ENCODE results near the gene KCNK5. TPM values are rescaled to one million over a fixed set of nuclear protein-coding genes. Genes with fewer than 3 reads are reported as not detected.

The KCNK5 gene
- polyA plus RNA-seq, 1 donor, result 31.4 TPM

- H3K4me3 ChIP-seq (ENCODE audit: low read length), result peak overlapping the region; percentile 85
- peaks cover 3% of the 10 kb centered on the region for H3K27me3 ChIP-seq (ENCODE audit: control insufficient read depth, insufficient read depth, low read length)
- peaks cover 3% of the 10 kb centered on the region for H3K9me3 ChIP-seq (ENCODE audit: control insufficient read depth, low read depth, low read length)
- WGBS (ENCODE audit: insufficient coverage, low lambda C conversion rate), result no CpG with 5 or more reads among the region's 10 CpGs
- no peak for DNase-seq
- peak overlapping the region; percentile 88 for H3K27ac ChIP-seq (ENCODE audit: low read length)
- H3K36me3 ChIP-seq (ENCODE audit: control insufficient read depth, insufficient read depth, low read length), result peaks cover 12% of the 10 kb centered on the region
- H3K4me1 ChIP-seq (ENCODE audit: control insufficient read depth, insufficient read depth, low read length), result peaks cover 39% of the 10 kb centered on the region
Observed at GRCh38 chr6:39226639-39227329, 2.5 kb downstream of the KCNK5 start.

- Histone ChIP-seq H3K4me3 (ENCODE audit: low read length) (peak overlapping the region; percentile 85), H3K4me1 (ENCODE audit: control insufficient read depth, insufficient read depth, low read length) (peaks cover 47% of the 10 kb centered on the region), H3K36me3 (ENCODE audit: control insufficient read depth, insufficient read depth, low read length) (peaks cover 19% of the 10 kb centered on the region), H3K9me3 (ENCODE audit: control insufficient read depth, low read depth, low read length) (peaks cover 3% of the 10 kb centered on the region), H3K27me3 (ENCODE audit: control insufficient read depth, insufficient read depth, low read length) (peaks cover 3% of the 10 kb centered on the region), H3K27ac (ENCODE audit: low read length) (peak overlapping the region; percentile 88)
- no peak for DNase-seq
- no CpG with 5 or more reads among the region's 6 CpGs for WGBS (ENCODE audit: insufficient coverage, low lambda C conversion rate)
Observed at GRCh38 chr6:39225946-39226437, 3.3 kb downstream of the KCNK5 start.

GRCh38 chr6:39225543-39225942 is 3.7 kb downstream of the KCNK5 start:
- peaks cover 3% of the 10 kb centered on the region for H3K27me3 ChIP-seq (ENCODE audit: control insufficient read depth, insufficient read depth, low read length)
- peaks cover 3% of the 10 kb centered on the region for H3K9me3 ChIP-seq (ENCODE audit: control insufficient read depth, low read depth, low read length)
- H3K36me3 ChIP-seq (ENCODE audit: control insufficient read depth, insufficient read depth, low read length), result peaks cover 24% of the 10 kb centered on the region
- DNase-seq, result peak; percentile 69 to 86
- H3K4me1 ChIP-seq (ENCODE audit: control insufficient read depth, insufficient read depth, low read length), result peaks cover 51% of the 10 kb centered on the region
- WGBS (ENCODE audit: insufficient coverage, low lambda C conversion rate), result 80% methylated on average over 1 of the region's 4 CpGs
- H3K27ac ChIP-seq (ENCODE audit: low read length), result peak overlapping the region; percentile 88
- H3K4me3 ChIP-seq (ENCODE audit: low read length), result no peak overlapping the region

- WGBS (ENCODE audit: insufficient coverage, low lambda C conversion rate), result no CpG with 5 or more reads among the region's 5 CpGs
- H3K9me3 ChIP-seq (ENCODE audit: control insufficient read depth, low read depth, low read length), result peaks cover 3% of the 10 kb centered on the region
- DNase-seq, result peak; percentile 73 to 87
- peaks cover 32% of the 10 kb centered on the region for H3K36me3 ChIP-seq (ENCODE audit: control insufficient read depth, insufficient read depth, low read length)
- H3K27me3 ChIP-seq (ENCODE audit: control insufficient read depth, insufficient read depth, low read length), result peaks cover 3% of the 10 kb centered on the region
- peaks cover 60% of the 10 kb centered on the region for H3K4me1 ChIP-seq (ENCODE audit: control insufficient read depth, insufficient read depth, low read length)
- peak overlapping the region; percentile 88 for H3K27ac ChIP-seq (ENCODE audit: low read length)
- H3K4me3 ChIP-seq (ENCODE audit: low read length), result no peak overlapping the region
Observed at GRCh38 chr6:39224523-39225182, 4.6 kb downstream of the KCNK5 start.

GRCh38 chr6:39224011-39224410 is 5.3 kb downstream of the KCNK5 start:
- Histone ChIP-seq H3K36me3 (ENCODE audit: control insufficient read depth, insufficient read depth, low read length) (peaks cover 34% of the 10 kb centered on the region), H3K27ac (ENCODE audit: low read length) (peak overlapping the region; percentile 88), H3K27me3 (ENCODE audit: control insufficient read depth, insufficient read depth, low read length) (peaks cover 3% of the 10 kb centered on the region), H3K4me3 (ENCODE audit: low read length) (no peak overlapping the region), H3K4me1 (ENCODE audit: control insufficient read depth, insufficient read depth, low read length) (peaks cover 66% of the 10 kb centered on the region), H3K9me3 (ENCODE audit: control insufficient read depth, low read depth, low read length) (peaks cover under 1% of the 10 kb centered on the region)
- peak in 1 of 2 donors; percentile 12 for DNase-seq
- WGBS (ENCODE audit: insufficient coverage, low lambda C conversion rate), result no CpG with 5 or more reads among the region's 2 CpGs

GRCh38 chr6:39223555-39223954 is 5.7 kb downstream of the KCNK5 start:
- H3K4me1 ChIP-seq (ENCODE audit: control insufficient read depth, insufficient read depth, low read length), result peaks cover 71% of the 10 kb centered on the region
- no CpG with 5 or more reads among the region's 3 CpGs for WGBS (ENCODE audit: insufficient coverage, low lambda C conversion rate)
- H3K4me3 ChIP-seq (ENCODE audit: low read length), result no peak overlapping the region
- no peaks in the 10 kb centered on the region for H3K9me3 ChIP-seq (ENCODE audit: control insufficient read depth, low read depth, low read length)
- H3K36me3 ChIP-seq (ENCODE audit: control insufficient read depth, insufficient read depth, low read length), result peaks cover 36% of the 10 kb centered on the region
- no peak overlapping the region for H3K27ac ChIP-seq (ENCODE audit: low read length)
- H3K27me3 ChIP-seq (ENCODE audit: control insufficient read depth, insufficient read depth, low read length), result no peaks in the 10 kb centered on the region
- no peak for DNase-seq

GRCh38 chr6:39223061-39223460 is 6.2 kb downstream of the KCNK5 start:
- peaks cover 76% of the 10 kb centered on the region for H3K4me1 ChIP-seq (ENCODE audit: control insufficient read depth, insufficient read depth, low read length)

GRCh38 chr6:39221779-39222641 is 7.3 kb downstream of the KCNK5 start:
- 57% methylated on average over 3 of the region's 7 CpGs for WGBS (ENCODE audit: insufficient coverage, low lambda C conversion rate)
- no peak for DNase-seq
- Histone ChIP-seq H3K4me3 (ENCODE audit: low read length) (no peak overlapping the region), H3K36me3 (ENCODE audit: control insufficient read depth, insufficient read depth, low read length) (peaks cover 40% of the 10 kb centered on the region), H3K27ac (ENCODE audit: low read length) (no peak overlapping the region), H3K9me3 (ENCODE audit: control insufficient read depth, low read depth, low read length) (no peaks in the 10 kb centered on the region), H3K4me1 (ENCODE audit: control insufficient read depth, insufficient read depth, low read length) (peaks cover 86% of the 10 kb centered on the region), H3K27me3 (ENCODE audit: control insufficient read depth, insufficient read depth, low read length) (no peaks in the 10 kb centered on the region)

More at GRCh38 chr6:39223061-39223460, 6.2 kb downstream of the KCNK5 start:
- DNase-seq, result peak in 1 of 2 donors; percentile 3
- Histone ChIP-seq H3K36me3 (ENCODE audit: control insufficient read depth, insufficient read depth, low read length) (peaks cover 40% of the 10 kb centered on the region), H3K4me3 (ENCODE audit: low read length) (no peak overlapping the region), H3K27ac (ENCODE audit: low read length) (no peak overlapping the region), H3K27me3 (ENCODE audit: control insufficient read depth, insufficient read depth, low read length) (no peaks in the 10 kb centered on the region), H3K9me3 (ENCODE audit: control insufficient read depth, low read depth, low read length) (no peaks in the 10 kb centered on the region)
- no CpG with 5 or more reads among the region's 5 CpGs for WGBS (ENCODE audit: insufficient coverage, low lambda C conversion rate)

- no CpG with 5 or more reads among the region's 3 CpGs for WGBS (ENCODE audit: insufficient coverage, low lambda C conversion rate)
- Histone ChIP-seq H3K4me1 (ENCODE audit: control insufficient read depth, insufficient read depth, low read length) (peaks cover 86% of the 10 kb centered on the region), H3K27me3 (ENCODE audit: control insufficient read depth, insufficient read depth, low read length) (no peaks in the 10 kb centered on the region), H3K9me3 (ENCODE audit: control insufficient read depth, low read depth, low read length) (no peaks in the 10 kb centered on the region), H3K36me3 (ENCODE audit: control insufficient read depth, insufficient read depth, low read length) (peaks cover 45% of the 10 kb centered on the region), H3K4me3 (ENCODE audit: low read length) (no peak overlapping the region), H3K27ac (ENCODE audit: low read length) (no peak overlapping the region)
- DNase-seq, result no peak
Observed at GRCh38 chr6:39221115-39221514, 8.2 kb downstream of the KCNK5 start.

All from large intestine (tissue), 3 donors.